ENCODE data around the gene TTC28. TPM values are rescaled to one million over a fixed set of nuclear protein-coding genes. Genes with fewer than 3 reads are reported as not detected.
A peak's percentile ranks its signal among the peaks of the same experiment; 100 is the strongest.

The TTC28 gene
- total RNA-seq, 3 donors from 2014 or later, result 9.6 to 32.3 (median 13.2) TPM

DNA sequence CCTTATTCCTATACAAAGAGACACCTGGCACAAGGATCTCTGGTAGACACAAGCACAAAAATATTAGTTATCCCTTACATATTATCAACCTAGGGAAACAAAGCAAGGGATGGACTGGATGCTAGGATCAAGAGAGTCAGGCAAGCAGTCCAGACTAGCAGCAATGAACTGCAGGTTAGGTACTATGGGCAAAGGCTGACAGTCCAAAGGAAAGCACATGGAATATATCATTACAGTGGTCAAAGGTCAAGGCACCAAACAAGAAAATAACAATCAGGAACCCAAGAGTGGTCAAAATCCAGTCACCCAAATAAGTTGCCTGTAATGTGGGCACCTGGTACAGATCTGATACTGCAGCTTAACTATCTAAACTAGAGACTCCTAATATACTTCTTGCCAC lies 77.7 kb downstream of the TTC28 start:
- DNase-seq, result no peak
- Histone ChIP-seq H3K36me3 (ENCODE audit: low read depth) (no peaks in the 10 kb centered on the region), H3K9me3 (no peaks in the 10 kb centered on the region), H3K4me1 (ENCODE audit: low read depth) (no peaks in the 10 kb centered on the region), H3K4me3 (no peak overlapping the region)
- no peak for TF ChIP-seq CTCF (IDR thresholded peaks at IDR 0.05)
- intact Hi-C loops (cut with DNase I, micrococcal nuclease), result loop anchor here (5.0 to 10.0 kb wide), 2 partner anchors 223 to 230 kb away; no protein-coding TSS in a partner anchor
- ATAC-seq, result no peak

- DNase-seq, result peak in 1 of 3 donors; percentile 33
- no peak for TF ChIP-seq CTCF (IDR thresholded peaks at IDR 0.05)
- Histone ChIP-seq H3K9me3 (no peaks in the 10 kb centered on the region), H3K4me3 (no peak overlapping the region), H3K4me1 (ENCODE audit: low read depth) (no peaks in the 10 kb centered on the region), H3K36me3 (ENCODE audit: low read depth) (no peaks in the 10 kb centered on the region)
- intact Hi-C loops (cut with DNase I, micrococcal nuclease), result loop anchor here (5.0 to 10.0 kb wide), 2 partner anchors 224 to 232 kb away; no protein-coding TSS in a partner anchor
- ATAC-seq, result peak; percentile 55
Observed at GRCh38 chr22:28600546-28601143, 79.0 kb downstream of the TTC28 start.

DNA sequence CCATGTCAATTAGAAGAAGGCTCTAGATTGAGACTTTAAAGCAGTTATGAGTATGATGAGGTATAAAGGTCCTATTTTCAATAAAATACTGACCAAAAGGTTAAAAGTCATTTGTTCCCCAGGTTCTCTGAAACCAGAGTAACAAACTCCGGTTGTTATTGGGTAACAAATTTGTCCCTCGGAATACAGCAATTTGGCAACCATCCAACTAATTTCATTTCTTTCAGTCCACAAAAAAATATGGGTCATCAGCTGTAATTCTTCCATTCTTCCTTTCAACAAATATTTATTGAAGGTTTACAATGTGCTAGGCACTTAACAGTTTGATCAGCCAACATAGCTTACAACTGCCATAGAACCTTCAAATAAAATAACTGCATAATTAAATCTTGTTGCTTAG lies 79.9 kb downstream of the TTC28 start:
- TF ChIP-seq CTCF (IDR thresholded peaks at IDR 0.05), result no peak
- no peak for DNase-seq
- no peaks in the 10 kb centered on the region for H3K36me3 ChIP-seq (ENCODE audit: low read depth)
- no peaks in the 10 kb centered on the region for H3K4me1 ChIP-seq (ENCODE audit: low read depth)
- no peak overlapping the region for H3K4me3 ChIP-seq
- no peaks in the 10 kb centered on the region for H3K9me3 ChIP-seq
- intact Hi-C loops (cut with DNase I, micrococcal nuclease), result loop anchor here (5.0 to 10.0 kb wide), 4 partner anchors 225 to 575 kb away; no protein-coding TSS in a partner anchor
- ATAC-seq, result no peak

DNA sequence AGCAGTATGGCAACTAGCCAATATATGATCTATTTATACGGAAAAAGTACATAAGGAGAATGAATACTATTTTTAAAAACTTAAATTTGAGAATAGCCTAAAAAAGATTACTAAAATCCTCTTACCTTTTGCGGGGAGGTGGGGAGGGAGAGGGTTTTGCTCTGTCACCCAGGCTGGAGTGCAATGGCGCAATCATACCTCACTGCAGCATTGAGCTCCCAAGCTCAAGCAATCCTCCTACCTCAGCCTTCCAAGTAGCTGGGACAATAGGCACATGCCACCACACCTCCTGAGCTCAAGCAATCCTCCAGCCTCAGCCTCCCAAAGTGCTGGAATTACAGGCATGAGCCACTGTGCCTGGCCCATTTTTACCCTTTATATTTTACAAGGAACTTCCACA lies 82.0 kb downstream of the TTC28 start:
- intact Hi-C loops (cut with DNase I, micrococcal nuclease), result loop anchor here (10.0 kb wide), 2 partner anchors 543 to 573 kb away; no protein-coding TSS in a partner anchor

GRCh38 chr22:28594797-28595462 lies 84.7 kb downstream of the TTC28 start:
- H3K36me3 ChIP-seq (ENCODE audit: low read depth), result no peaks in the 10 kb centered on the region
- no peak overlapping the region for H3K4me3 ChIP-seq
- DNase-seq, result no peak
- TF ChIP-seq CTCF (IDR thresholded peaks at IDR 0.05), result peak; percentile 26
- peak; percentile 79 for ATAC-seq
- H3K9me3 ChIP-seq, result no peaks in the 10 kb centered on the region
- intact Hi-C loops (cut with DNase I, micrococcal nuclease), result loop anchor here (2.0 to 10.0 kb wide), 4 partner anchors 540 to 573 kb away; no protein-coding TSS in a partner anchor
- H3K4me1 ChIP-seq (ENCODE audit: low read depth), result no peaks in the 10 kb centered on the region

More for the DNA sequence above, 82.0 kb downstream of the TTC28 start:
- no peaks in the 10 kb centered on the region for H3K4me1 ChIP-seq (ENCODE audit: low read depth)
- H3K36me3 ChIP-seq (ENCODE audit: low read depth), result no peaks in the 10 kb centered on the region
- H3K4me3 ChIP-seq, result no peak overlapping the region
- DNase-seq, result no peak
- no peak for TF ChIP-seq CTCF (IDR thresholded peaks at IDR 0.05)
- H3K9me3 ChIP-seq, result no peaks in the 10 kb centered on the region
- ATAC-seq, result no peak

All from mucosa of descending colon (tissue), 3 donors.